Retinal pigment epithelial cell (primary cell): ENCODE data around the gene SLC6A17.

Experiments used
- DNase-seq: peaks from one replicate; pipeline ENCODE4 v3.0.0-alpha.2; 2010; ENCODE audit warnings: low read depth
- H3K4me3 ChIP-seq: 2 replicates; pipeline ENCODE4 v1.5.1; 2011; ENCODE audit warnings: mild to moderate bottlenecking, low read length, control low read depth, moderate library complexity
- TF ChIP-seq, protein P1 (sequence below): conservative IDR thresholded peaks from 2 replicates; pipeline ENCODE4 v1.5.1; 2011; ENCODE audit warnings: low read depth, low read length, control low read depth, inconsistent platforms

The SLC6A17 gene

DNA sequence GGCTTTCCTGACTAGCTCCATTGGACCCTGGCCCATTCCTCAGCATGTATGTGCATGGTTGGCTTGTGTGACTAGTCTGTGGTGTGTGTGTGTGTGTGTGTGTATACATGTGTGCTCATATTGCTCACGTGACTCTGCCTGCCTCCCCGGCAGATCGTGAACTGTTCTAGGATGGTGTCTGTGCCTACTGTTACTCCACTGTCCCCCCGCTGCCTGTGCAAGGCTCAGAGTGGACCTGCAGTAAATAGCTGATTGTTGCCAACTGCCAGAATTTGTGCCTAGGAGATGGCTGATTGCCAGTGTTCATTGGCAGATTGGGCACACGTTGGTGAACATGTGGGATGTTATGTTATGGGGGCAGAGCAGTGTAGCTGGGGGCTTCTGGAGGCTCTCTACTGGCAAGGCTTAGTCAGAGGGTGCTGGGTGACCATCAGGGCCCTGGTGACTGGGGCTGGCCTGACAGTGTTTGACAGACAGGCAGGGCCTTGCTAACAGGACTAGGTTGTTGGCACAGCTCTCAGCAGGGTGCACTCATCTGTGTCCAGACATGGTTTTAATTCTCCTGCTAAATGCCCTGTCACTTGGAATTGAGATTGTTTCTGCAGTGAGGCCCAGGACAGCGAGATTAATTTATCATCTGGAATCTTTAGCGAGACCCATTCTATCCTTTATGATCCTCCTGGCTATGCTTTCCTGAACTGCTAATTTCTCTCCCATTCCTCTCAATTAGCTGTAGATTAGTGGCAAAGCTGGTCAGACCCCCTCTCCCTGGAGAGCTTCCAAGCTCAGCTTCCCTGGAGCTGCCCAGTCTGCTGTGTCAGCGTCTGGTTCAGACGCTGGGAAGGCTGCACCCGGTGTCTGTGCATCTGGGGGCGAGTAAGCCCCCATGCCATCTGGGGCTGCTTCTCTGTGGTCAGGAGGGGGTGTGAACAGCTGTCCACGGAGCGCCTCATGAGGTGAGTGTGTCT lies 20.8 kb downstream of the SLC6A17 start:
- H3K4me3 ChIP-seq, result no peak overlapping the region
- peak; percentile 54 for DNase-seq
- TF ChIP-seq, protein P1, sequence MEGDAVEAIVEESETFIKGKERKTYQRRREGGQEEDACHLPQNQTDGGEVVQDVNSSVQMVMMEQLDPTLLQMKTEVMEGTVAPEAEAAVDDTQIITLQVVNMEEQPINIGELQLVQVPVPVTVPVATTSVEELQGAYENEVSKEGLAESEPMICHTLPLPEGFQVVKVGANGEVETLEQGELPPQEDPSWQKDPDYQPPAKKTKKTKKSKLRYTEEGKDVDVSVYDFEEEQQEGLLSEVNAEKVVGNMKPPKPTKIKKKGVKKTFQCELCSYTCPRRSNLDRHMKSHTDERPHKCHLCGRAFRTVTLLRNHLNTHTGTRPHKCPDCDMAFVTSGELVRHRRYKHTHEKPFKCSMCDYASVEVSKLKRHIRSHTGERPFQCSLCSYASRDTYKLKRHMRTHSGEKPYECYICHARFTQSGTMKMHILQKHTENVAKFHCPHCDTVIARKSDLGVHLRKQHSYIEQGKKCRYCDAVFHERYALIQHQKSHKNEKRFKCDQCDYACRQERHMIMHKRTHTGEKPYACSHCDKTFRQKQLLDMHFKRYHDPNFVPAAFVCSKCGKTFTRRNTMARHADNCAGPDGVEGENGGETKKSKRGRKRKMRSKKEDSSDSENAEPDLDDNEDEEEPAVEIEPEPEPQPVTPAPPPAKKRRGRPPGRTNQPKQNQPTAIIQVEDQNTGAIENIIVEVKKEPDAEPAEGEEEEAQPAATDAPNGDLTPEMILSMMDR, result no peak

DNA sequence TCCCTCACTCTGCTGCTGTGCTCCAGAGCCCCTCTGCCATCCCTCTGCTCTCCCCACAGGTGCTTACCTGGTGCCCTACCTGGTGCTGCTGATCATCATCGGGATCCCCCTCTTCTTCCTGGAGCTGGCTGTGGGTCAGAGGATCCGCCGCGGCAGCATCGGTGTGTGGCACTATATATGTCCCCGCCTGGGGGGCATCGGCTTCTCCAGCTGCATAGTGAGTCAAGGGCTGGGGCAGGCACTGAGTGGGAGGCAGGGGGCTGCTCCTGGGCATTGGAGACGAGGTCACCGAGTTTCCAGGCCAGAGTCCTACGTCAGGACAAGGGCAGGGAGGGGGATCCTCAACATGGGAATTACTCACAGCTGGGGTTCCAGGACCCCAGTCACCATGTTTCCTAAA lies 21.7 kb downstream of the SLC6A17 start:
- TF ChIP-seq, protein P1, result no peak
- H3K4me3 ChIP-seq, result no peak overlapping the region
- no peak for DNase-seq

GRCh38 chr1:110173466-110174105 lies 23.3 kb downstream of the SLC6A17 start:
- no peak overlapping the region for H3K4me3 ChIP-seq
- TF ChIP-seq, protein P1, result peak; percentile 23
- peak; percentile 33 for DNase-seq

DNA sequence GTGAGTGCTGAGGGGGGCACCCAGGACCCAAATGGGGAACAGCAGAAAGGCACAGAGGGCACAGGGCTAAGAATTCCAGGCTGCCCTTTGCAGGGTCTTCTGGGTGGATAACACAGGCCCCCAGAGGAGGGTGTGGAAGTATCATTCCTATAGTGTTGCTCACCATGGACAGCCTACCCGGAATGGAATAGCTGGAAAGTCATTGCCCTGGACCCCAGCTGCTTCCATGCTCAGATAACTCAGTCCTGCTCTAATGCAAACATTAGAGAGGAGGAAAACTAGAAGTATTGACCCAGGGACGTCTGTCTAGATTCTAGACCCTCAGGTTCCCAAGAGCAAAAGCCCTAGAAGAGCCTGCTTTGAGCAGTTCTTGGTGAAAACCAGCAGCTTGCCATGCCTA lies 24.7 kb downstream of the SLC6A17 start:
- H3K4me3 ChIP-seq, result no peak overlapping the region
- no peak for DNase-seq
- TF ChIP-seq, protein P1, result no peak

- TF ChIP-seq, protein P1, result no peak
- no peak overlapping the region for H3K4me3 ChIP-seq
- DNase-seq, result no peak
Measured at GRCh38 chr1:110176299-110176956, 26.1 kb downstream of the SLC6A17 start.

DNA sequence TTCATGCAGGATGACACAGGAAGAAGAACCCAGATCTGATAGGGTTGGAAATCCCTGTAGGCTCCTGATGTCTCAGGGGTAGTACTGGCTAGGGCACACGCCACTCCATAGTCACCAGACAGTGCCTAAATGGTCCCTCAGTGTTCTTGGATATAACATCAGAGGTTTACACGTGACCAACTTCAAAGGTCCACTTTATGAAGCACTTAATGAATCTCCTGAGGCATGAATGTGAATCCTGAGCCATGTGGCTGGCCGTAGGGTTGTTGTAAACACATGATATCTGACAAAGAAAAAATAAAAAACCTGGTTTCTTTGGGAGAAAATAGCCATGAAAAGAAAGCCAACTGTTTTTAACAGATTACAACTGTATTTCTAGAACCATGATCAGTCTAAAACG lies 27.5 kb downstream of the SLC6A17 start:
- DNase-seq, result no peak
- TF ChIP-seq, protein P1, result no peak
- no peak overlapping the region for H3K4me3 ChIP-seq
